H1 (cell line): ENCODE results near the gene MRTFA. TPM values are rescaled to one million over a fixed set of nuclear protein-coding genes. Genes with fewer than 3 reads are reported as not detected.

Experiments
- CTCF ChIA-PET: fragments of 300-600 bp; sonication (Branson Sonifier 250); formaldehyde crosslinking; loops from one replicate; lab custom pipeline; 2021; ENCODE audit not compliant: partially characterized antibody; lab: Charles Lee
- POLR2A ChIA-PET: fragments of 300-600 bp; sonication (Branson Sonifier 250); formaldehyde crosslinking; loops from one replicate; lab custom pipeline; 2021; ENCODE audit warnings: inconsistent platforms; ENCODE audit not compliant: partially characterized antibody; lab: Charles Lee
- DNase-seq, 2 experiments: peaks; one replicate each; pipeline versions ENCODE4 v3.0.0 to v3.0.0-alpha.2; 2010 to 2022; ENCODE audit warnings: low spot score in 2 of 2, low read depth in 1 of 2, mixed read lengths in 1 of 2
- FAIRE-seq: peaks from 2 replicates; lab custom pipeline; 2011; peaks lifted over from hg19 to GRCh38; lab: Jason Lieb, UNC
- H2AFZ ChIP-seq: 2 replicates; pipeline ENCODE4 v1.8.1; 2012; ENCODE audit warnings: low read length, inconsistent platforms
- H2AK5ac ChIP-seq: 2 replicates; pipeline ENCODE4 v1.6.1; 2013; ENCODE audit warnings: low read depth, low read length
- H2BK120ac ChIP-seq: replicated peaks from 2 replicates; pipeline ENCODE3; 2013; ENCODE audit warnings: low read depth, low read length, inconsistent platforms
- H2BK12ac ChIP-seq: 2 replicates; pipeline ENCODE4 v1.6.1; 2013; ENCODE audit warnings: low read depth, low read length
- H2BK15ac ChIP-seq: 2 replicates; pipeline ENCODE4 v1.6.1; 2013; ENCODE audit warnings: low read length
- H2BK20ac ChIP-seq: 2 replicates; pipeline ENCODE4 v1.6.1; 2013; ENCODE audit warnings: low read length
- H2BK5ac ChIP-seq: 2 replicates; pipeline ENCODE4 v1.6.1; 2013; ENCODE audit warnings: low read depth, low read length
- H3K14ac ChIP-seq: 2 replicates; pipeline ENCODE4 v1.6.1; 2013; ENCODE audit warnings: inconsistent platforms; ENCODE audit not compliant: insufficient read length
- H3K18ac ChIP-seq: 2 replicates; pipeline ENCODE4 v1.6.1; 2013; ENCODE audit warnings: low read length; ENCODE audit errors: extremely low read depth
- H3K23ac ChIP-seq: 2 replicates; pipeline ENCODE4 v1.6.1; 2013; ENCODE audit warnings: inconsistent platforms; ENCODE audit not compliant: insufficient read length
- H3K23me2 ChIP-seq: 2 replicates; pipeline ENCODE4 v1.6.1; 2013; ENCODE audit warnings: low read depth, low read length
- H3K27ac ChIP-seq: 2 replicates; pipeline ENCODE4 v1.6.1; 2011; ENCODE audit warnings: low read depth, low read length, inconsistent platforms
- H3K27me3 ChIP-seq, 4 experiments: replicated peaks in 1 of 4; 1 replicate in 1 of 4; 2 replicates in 3 of 4; pipeline versions ENCODE4 v1.6.1 to v1.8.1; 2011 to 2013; ENCODE audit warnings: low read length in 3 of 4, mild to moderate bottlenecking in 3 of 4, inconsistent platforms in 2 of 4, mixed read lengths in 2 of 4, moderate library complexity in 1 of 4; ENCODE audit not compliant: control insufficient read depth in 3 of 4, insufficient read depth in 3 of 4; ENCODE audit errors: extremely low read depth in 1 of 4
- H3K36me3 ChIP-seq, 4 experiments: 2 replicates each; pipeline versions ENCODE4 v1.6.1 to v1.8.1; 2011 to 2013; ENCODE audit warnings: mild to moderate bottlenecking in 4 of 4, low read length in 3 of 4, moderate library complexity in 2 of 4, control low read depth in 1 of 4, inconsistent platforms in 1 of 4; ENCODE audit not compliant: insufficient read depth in 4 of 4, control insufficient read depth in 2 of 4
- H3K4ac ChIP-seq: replicated peaks from 2 replicates; pipeline ENCODE3; 2013; ENCODE audit warnings: low read length, low read depth, mixed read lengths, inconsistent platforms; ENCODE audit not compliant: insufficient read length
- H3K4me1 ChIP-seq, 4 experiments: replicated peaks in 1 of 4; 1 replicate in 1 of 4; 2 replicates in 3 of 4; pipeline versions ENCODE4 v1.6.1 to v1.8.1; 2011 to 2013; ENCODE audit warnings: low read length in 3 of 4, inconsistent platforms in 2 of 4, mixed read lengths in 1 of 4; ENCODE audit not compliant: insufficient read depth in 4 of 4, control insufficient read depth in 3 of 4
- H3K4me2 ChIP-seq, 2 experiments: 2 replicates each; pipeline versions ENCODE4 v1.6.1 to v1.8.1; 2011 to 2013; ENCODE audit warnings: low read depth in 2 of 2, low read length in 2 of 2, control low read depth in 1 of 2, inconsistent platforms in 1 of 2, mild to moderate bottlenecking in 1 of 2; ENCODE audit not compliant: insufficient read depth in 1 of 2
- H3K4me3 ChIP-seq, 4 experiments: fragments of 200-600, 300-600 bp in 1 of 4; sonication (generic), shearing (Covaris generic), sonication (Bioruptor Twin) in 1 of 4; 2 replicates each; pipeline versions ENCODE4 v1.5.1 to v1.8.1; 2011 to 2016; ENCODE audit warnings: low read length in 4 of 4, low read depth in 3 of 4, control low read depth in 2 of 4, inconsistent platforms in 2 of 4, mild to moderate bottlenecking in 2 of 4, mixed read lengths in 1 of 4, moderate library complexity in 1 of 4; ENCODE audit not compliant: insufficient read depth in 2 of 4; ENCODE audit errors: extremely low read depth in 1 of 4
- H3K56ac ChIP-seq: replicated peaks from 2 replicates; pipeline ENCODE3; 2013; ENCODE audit warnings: low read depth, mild to moderate bottlenecking, mixed read lengths, low read length, inconsistent platforms; ENCODE audit not compliant: insufficient read length
- H3K79me1 ChIP-seq: 2 replicates; pipeline ENCODE4 v1.6.1; 2013; ENCODE audit warnings: low read depth, low read length, control low read depth
- H3K79me2 ChIP-seq, 2 experiments: 2 replicates each; pipeline versions ENCODE4 v1.6.1 to v1.8.1; 2012 to 2013; ENCODE audit warnings: low read length in 2 of 2, mild to moderate bottlenecking in 2 of 2, inconsistent platforms in 1 of 2; ENCODE audit not compliant: insufficient read depth in 2 of 2, control insufficient read depth in 1 of 2
- H3K9ac ChIP-seq, 4 experiments: replicated peaks in 1 of 4; 1 replicate in 1 of 4; 2 replicates in 3 of 4; pipeline versions ENCODE4 v1.6.1 to v1.8.1; 2011 to 2013; ENCODE audit warnings: low read depth in 3 of 4, low read length in 3 of 4, control low read depth in 2 of 4, mild to moderate bottlenecking in 2 of 4, moderate library complexity in 2 of 4, inconsistent platforms in 1 of 4; ENCODE audit errors: extremely low read depth in 1 of 4
- H3K9me3 ChIP-seq, 2 experiments: 2 replicates each; pipeline versions ENCODE4 v1.6.1 to v1.8.1; 2012 to 2013; ENCODE audit warnings: mild to moderate bottlenecking in 2 of 2, moderate library complexity in 2 of 2, control low read depth in 1 of 2, inconsistent platforms in 1 of 2, low read depth in 1 of 2, low read length in 1 of 2, mixed read lengths in 1 of 2; ENCODE audit not compliant: insufficient read depth in 2 of 2
- H4K20me1 ChIP-seq, 2 experiments: replicated peaks in 1 of 2; 2 replicates each; pipeline versions ENCODE3 to v1.8.1; 2011 to 2013; ENCODE audit warnings: inconsistent platforms in 2 of 2, low read length in 2 of 2, mild to moderate bottlenecking in 1 of 2; ENCODE audit not compliant: insufficient read depth in 2 of 2, control insufficient read depth in 1 of 2
- H4K5ac ChIP-seq: 2 replicates; pipeline ENCODE4 v1.6.1; 2013; ENCODE audit warnings: low read length, low read depth, mixed read lengths, inconsistent platforms; ENCODE audit not compliant: insufficient read length
- H4K8ac ChIP-seq: 2 replicates; pipeline ENCODE4 v1.8.0; 2013; ENCODE audit warnings: mild to moderate bottlenecking, moderate library complexity, low read length, inconsistent platforms; ENCODE audit not compliant: insufficient read depth; ENCODE audit errors: extremely low read depth
- H4K91ac ChIP-seq: replicated peaks from 2 replicates; pipeline ENCODE3; 2013; ENCODE audit warnings: low read length, mixed read lengths, inconsistent platforms; ENCODE audit not compliant: insufficient read length
- RNF2 ChIP-seq: fragments of 200-900, 300-1000 bp; sonication (generic); IDR thresholded peaks from 2 replicates; pipeline ENCODE4 v1.7.1; 2016; ENCODE audit warnings: borderline replicate concordance, low read depth, mild to moderate bottlenecking, antibody characterized with exemption, low read length; ENCODE audit not compliant: poor library complexity, severe bottlenecking; ENCODE audit errors: missing control alignments
- WGBS, 2 experiments: shearing (Covaris generic) in 1 of 2; methylation state at CpG; one replicate each; pipeline versions ENCODE4 v1.1.6 to v1.1.7; 2013 to 2015; ENCODE audit warnings: low lambda C conversion rate in 2 of 2, mixed read lengths in 2 of 2, inconsistent platforms in 1 of 2, low coverage in 1 of 2, missing lambda C conversion rate in 1 of 2; ENCODE audit not compliant: insufficient replicate concordance in 2 of 2, insufficient coverage in 1 of 2, insufficient read length in 1 of 2; ENCODE audit errors: extremely low coverage in 1 of 2, missing lambda C conversion rate in 1 of 2; 5-methylcytosine and 5-hydroxymethylcytosine counted together
- polyA plus RNA-seq, 7 experiments: library from polyadenylated mRNA; depleted of rRNA in 3 of 7; stranded (reverse) in 5 of 7; unstranded in 2 of 7; fragments of >200 nt in 5 of 7; fragments of 200-250 nt in 2 of 7; gene quantifications; 1 replicate in 5 of 7; 2 replicates in 1 of 7; 4 replicates in 1 of 7; pipeline versions ENCODE4 v1.2.1 to v1.2.3, GENCODE V29; 2011 to 2013; ENCODE audit warnings: missing spikeins in 2 of 7, mixed read lengths in 2 of 7
- total RNA-seq: library from RNA; stranded (reverse); fragmentation: NEBNext Ultra II Directional; extraction: Animal tissue kit (Norgen Biotek cat#: 25700); gene quantifications from 2 replicates; pipeline ENCODE4 v1.2.1, GENCODE V29; 2021

Gene MRTFA
- total and polyA plus RNA-seq, 2 of the 8 experiments (the other 6 are each of a cell fraction or from before 2014, with no cell fraction given), result 5.4 to 37.9 TPM

GRCh38 chr22:40607506-40607905, 29.0 kb downstream of the MRTFA start:
- Histone ChIP-seq H4K91ac (no peak overlapping the region), H2BK12ac (no peak overlapping the region), H3K9me3 (no peaks in the 10 kb centered on the region), H3K4me3 (no peak overlapping the region), H3K18ac (no peak overlapping the region), H3K4me1 (peaks cover 0 to 5% (median 3%) of the 10 kb centered on the region in 4 experiments), H3K56ac (no peak overlapping the region), H2BK15ac (no peak overlapping the region), H3K79me2 (peaks cover 0 to 65% of the 10 kb centered on the region in 2 experiments; a peak in 3 of 4 replicates), H2BK20ac (no peak overlapping the region), H2BK120ac (no peak overlapping the region), H3K9ac (no peak overlapping the region), H3K79me1 (no peaks in the 10 kb centered on the region; the same call in 1 of the 2 replicates), H3K4me2 (no peak overlapping the region), H3K14ac (no peak overlapping the region), H2BK5ac (no peak overlapping the region), H4K20me1 (no peaks in the 10 kb centered on the region), H3K4ac (no peak overlapping the region), H3K23ac (no peak overlapping the region), H4K8ac (no peak overlapping the region), H3K36me3 (no peaks in the 10 kb centered on the region), H3K27me3 (no peaks in the 10 kb centered on the region), H3K27ac (no peak overlapping the region), H3K23me2 (no peaks in the 10 kb centered on the region), H2AFZ (no peak overlapping the region), H4K5ac (no peak overlapping the region), H2AK5ac (no peak overlapping the region)
- no peak for FAIRE-seq
- 75% methylated on average over 1 of the region's 1 CpG; no CpG with 5 or more reads in 1 of the 2 experiments for WGBS, 2 experiments
- ChIA-PET POLR2A (no interaction called here), CTCF (no interaction called here)
- TF ChIP-seq RNF2, result no peak
- DNase-seq, result no peak
